HG03354 (cell line): ENCODE data around the gene TPO.
"Not testable (repeated sequence)": the region's sequence is repeated elsewhere in the genome, so short reads cannot be mapped to it uniquely, and the experiment has no call there.

ENCODE experiments used
- ATAC-seq: cut with Tn5 transposase; IDR thresholded peaks from one replicate; pipeline ENCODE4 v1.9.1; 2021; ENCODE audit warnings: mild to moderate bottlenecking; ENCODE audit not compliant: unreplicated experiment, poor library complexity, severe bottlenecking

Gene TPO

GRCh38 chr2:1515986-1516797, 102.9 kb downstream of the TPO start:
- no peak for ATAC-seq

DNA sequence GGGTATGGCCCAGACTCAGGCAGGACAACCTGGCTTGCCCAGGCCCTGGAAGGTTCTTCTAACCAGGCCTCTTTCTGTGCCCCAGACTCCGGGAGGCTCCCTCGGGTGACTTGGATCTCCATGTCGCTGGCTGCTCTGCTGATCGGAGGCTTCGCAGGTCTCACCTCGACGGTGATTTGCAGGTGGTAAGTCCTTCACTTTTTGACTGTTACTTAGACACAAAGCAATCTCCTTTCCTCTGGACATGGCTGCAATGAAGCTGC, 103.5 kb downstream of the TPO start:
- no peak for ATAC-seq

DNA sequence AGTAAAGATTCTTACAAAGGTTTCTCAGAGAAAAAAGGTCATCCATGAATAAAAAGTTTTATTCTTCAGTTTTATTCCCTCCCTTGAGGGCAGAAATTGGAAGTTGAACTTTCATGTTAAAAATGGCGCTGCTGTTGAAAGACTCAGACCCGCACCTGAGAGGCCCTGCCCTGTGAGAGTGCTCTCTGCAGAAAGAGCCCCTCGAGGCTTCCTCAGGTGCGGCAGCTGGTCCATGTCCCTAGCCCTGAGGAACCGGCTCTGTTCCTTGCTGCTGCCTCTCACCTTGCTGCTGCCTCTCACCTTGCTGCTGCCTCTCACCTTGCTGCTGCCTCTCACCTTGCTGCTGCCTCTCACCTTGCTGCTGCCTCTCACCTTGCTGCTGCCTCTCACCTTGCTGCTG, 104.0 kb downstream of the TPO start:
- ATAC-seq, result not testable (repeated sequence)

GRCh38 chr2:1517786-1518185, 104.5 kb downstream of the TPO start:
- no peak for ATAC-seq

DNA sequence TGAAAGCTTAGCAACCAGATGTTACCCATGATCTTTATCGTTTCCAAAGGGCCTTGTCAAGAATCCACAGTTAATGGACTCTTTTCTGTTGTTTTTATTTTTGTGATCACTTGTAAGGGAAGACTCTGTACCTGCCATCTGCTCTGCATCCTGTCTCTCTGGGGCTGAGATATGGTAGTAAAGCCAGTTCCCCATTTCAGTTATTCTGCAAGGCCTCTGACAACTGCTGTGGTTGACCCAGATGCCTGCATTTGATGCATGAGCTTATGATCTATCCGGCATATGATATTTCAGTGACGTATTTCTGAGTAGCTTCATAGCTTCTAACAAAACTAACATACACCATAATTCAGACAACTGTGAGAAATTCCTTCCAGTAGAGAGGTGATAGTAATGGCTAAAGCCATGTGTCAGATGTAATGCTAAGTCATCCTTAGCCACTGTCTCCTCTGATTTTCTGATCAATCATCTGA, 105.1 kb downstream of the TPO start:
- no peak for ATAC-seq

- no peak for ATAC-seq
Observed at GRCh38 chr2:1518867-1519530, 105.7 kb downstream of the TPO start.

DNA sequence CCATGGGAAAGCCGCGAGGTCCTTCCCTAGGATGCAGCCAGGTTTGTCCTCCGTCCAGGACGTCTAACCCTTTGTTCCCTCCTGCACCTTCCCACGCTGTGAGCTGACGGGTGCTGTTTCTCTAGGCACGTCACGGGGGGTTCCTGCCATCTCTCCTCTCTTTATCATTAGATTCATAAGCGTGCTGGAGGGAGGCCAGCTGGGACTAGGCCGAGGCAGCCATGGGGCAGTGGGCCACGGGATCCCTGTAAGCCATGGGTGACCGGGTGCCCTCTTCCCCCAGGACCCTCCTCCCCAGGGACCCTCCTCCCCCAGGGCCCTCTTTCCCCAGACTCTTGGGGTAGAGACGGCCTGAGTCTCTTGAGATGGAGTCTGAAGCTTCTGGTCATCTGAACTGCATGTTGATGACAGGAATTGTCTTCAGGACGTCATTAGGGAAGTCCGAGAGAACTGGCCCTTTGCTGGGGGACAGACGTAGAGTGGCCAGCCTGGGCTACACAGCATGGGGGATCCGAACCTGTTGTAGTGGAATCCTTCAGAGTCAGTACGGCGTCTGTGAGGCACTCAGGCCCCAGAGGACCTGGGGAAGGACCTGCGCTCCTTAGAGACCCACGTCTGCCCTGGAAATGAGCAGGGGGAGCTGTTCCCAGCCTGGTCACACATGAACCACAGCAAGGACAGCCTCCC, 108.1 kb downstream of the TPO start:
- no peak for ATAC-seq

DNA sequence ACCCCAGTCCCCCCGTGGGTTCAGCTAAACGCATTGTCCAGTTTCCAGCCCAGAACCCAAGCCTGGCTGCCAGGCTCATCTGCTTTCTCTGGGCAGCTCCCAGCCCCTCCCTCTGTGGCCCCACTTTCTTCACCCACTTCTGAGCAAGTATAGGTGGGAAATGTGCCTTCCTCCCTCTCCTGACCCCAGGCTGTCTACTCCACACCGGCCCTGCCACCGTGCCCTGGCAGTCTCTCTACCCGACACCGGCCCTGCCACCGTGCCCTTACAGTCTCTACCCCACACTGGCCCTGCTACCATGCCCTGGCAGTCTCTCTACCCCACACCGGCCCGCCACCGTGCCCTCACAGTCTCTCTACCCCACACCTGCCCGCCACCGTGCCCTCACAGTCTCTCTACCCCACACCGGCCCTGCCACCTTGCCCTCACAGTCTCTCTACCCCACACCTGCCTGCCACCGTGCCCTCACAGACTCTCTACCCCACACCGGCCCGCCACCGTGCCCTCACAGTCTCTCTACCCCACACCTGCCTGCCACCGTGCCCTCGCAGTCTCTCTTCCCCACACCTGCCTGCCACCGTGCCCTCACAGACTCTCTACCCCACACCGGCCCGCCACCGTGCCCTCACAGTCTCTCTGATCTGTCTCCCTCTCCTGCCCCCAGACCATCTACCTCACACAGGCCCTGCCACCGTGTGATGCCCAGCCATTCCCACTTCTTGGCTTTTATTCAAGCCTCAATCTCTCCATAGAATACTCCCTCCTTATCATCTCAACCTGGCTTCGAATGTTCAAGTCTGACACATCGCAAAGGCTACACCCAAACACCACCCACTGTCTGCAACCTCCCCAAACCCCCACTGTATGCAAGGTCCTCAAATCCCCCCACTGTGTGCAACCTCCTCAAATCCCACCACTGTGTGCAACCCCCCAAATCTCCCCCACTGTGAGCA, 108.9 kb downstream of the TPO start:
- ATAC-seq, result no peak

DNA sequence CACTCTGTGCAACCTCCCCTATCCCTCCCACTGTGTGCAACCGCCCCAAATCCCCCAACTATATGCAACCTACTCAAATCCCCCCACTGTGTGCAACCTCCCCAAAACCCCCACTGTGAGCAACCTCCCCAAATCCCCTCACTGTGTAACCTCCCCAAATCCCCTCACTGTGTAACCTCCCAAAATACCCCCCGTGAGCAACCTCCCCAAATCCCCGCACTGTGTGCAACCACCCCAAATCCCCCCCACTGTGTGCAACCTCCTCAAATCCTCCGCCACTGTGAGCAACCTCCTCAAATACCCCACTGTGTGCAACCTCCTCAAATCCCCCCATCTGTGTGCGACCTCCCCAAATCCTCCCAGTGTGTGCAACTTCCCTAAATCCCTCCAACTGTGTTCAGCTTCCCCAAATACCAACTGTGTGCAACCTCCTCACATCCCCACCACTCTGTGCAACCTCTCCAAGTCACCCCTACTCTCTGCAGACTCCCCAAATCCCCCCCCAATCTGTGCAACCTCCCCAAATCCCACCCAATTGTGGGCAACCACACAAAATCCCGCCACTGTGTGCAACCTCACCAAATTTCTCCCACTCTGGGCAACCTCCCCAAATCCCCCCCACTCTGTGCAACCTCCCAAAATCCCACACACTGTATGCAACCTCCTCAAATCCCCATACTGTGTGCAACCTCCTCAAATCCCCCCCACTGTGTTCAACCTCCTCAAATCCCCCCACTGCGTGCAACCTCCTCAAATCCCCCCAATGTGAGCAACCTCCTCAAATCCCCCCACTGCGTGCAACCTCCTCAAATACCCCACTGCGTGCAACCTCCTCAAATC, 114.1 kb downstream of the TPO start:
- no peak for ATAC-seq

- no peak for ATAC-seq
Observed at GRCh38 chr2:1528273-1529064, 115.2 kb downstream of the TPO start.

DNA sequence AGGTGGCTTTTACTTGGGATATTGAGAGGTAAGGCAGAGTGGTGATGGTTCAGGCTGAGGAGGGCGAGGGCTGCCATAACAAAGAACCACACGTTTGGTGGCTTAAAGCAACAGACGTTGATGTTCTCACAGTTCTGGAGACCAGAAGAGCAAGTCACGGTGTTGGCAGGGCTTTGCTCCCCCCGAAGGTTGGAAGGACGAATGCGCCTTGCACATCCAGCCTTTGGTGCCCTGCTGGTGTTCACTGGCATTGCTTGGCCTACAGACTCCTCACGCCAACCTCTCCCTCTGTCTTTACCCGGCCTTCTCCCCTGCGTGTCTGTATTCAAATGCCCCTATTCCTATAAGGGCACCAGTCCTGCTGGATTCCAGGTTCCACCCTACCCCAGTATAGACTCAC, 125.4 kb downstream of the TPO start:
- ATAC-seq, result no peak

- ATAC-seq, result no peak
Observed at GRCh38 chr2:1539441-1539840, 126.2 kb downstream of the TPO start.

GRCh38 chr2:1539973-1540372, 126.7 kb downstream of the TPO start:
- ATAC-seq, result no peak

- no peak for ATAC-seq
Observed at GRCh38 chr2:1540481-1540880, 127.2 kb downstream of the TPO start.

- ATAC-seq, result no peak
Observed at GRCh38 chr2:1541040-1541439, 127.8 kb downstream of the TPO start.

DNA sequence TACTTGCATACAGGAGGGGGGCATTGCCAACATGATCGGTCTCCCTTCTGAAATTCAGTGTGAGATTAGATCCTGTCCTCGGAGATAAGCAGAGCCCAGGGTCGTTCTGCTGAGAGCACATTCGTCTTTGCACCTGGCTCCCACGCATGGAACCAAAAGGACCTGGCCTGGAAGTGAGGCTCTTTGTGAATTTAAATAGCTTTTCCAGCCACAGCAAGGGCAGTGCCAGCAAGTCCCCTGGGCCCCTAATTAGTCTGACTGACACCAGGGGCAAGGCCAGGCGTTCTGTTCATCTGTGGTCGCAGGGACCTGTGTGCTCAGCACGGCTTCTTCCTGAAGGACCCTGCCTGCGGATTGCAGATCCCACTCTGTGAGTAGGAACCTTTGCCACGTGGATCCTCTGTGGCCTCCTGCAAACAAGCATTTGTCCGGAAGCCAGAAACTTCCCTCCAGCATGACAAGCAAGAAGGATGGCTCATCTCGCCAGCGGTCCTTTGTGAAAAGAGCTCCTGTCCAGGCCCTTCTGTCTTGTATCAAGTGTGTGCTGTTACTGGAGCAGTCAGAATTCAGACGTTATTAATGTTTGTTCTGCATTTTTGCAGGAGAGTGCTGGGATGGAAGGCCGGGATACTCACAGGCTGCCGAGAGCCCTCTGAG, 128.7 kb downstream of the TPO start:
- ATAC-seq, result no peak

DNA sequence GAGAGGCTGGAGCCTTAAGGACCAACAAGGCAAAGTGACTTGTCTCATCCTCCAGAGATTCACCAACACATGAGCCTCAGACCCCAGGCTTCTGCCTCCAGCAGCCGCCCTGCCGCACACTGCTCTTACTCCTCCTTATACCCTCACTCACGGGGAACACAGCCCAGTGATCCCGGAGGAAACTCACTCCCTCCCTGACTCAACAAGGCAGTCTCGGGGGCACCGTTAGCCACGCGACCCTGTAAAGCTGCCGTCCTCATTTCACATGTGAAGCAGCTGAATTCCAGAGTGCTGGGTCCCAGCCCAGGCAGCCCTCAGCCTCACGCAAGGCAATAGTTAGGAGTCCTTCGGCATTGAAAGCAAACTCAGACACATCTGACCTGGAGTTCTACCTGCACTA, 129.7 kb downstream of the TPO start:
- no peak for ATAC-seq
